GM12891 (cell line): Measurements from ENCODE around the gene TRAPPC14.

Source experiments
- PAX5 ChIP-seq: IDR thresholded peaks from 2 replicates; pipeline ENCODE4 v1.6.1; 2011; ENCODE audit warnings: low read length, moderate library complexity, mild to moderate bottlenecking; ENCODE audit not compliant: insufficient read depth, severe bottlenecking
- POLR2A ChIP-seq: IDR thresholded peaks from 2 replicates; pipeline ENCODE4 v1.6.1; 2011; ENCODE audit warnings: low read depth, low read length, control low read depth
- POLR2AphosphoS5 ChIP-seq: IDR thresholded peaks from 2 replicates; pipeline ENCODE4 v1.6.1; 2011; ENCODE audit warnings: low read depth, low read length, control low read depth
- TAF1 ChIP-seq: IDR thresholded peaks from 2 replicates; pipeline ENCODE4 v1.6.1; 2011; ENCODE audit warnings: low read depth, low read length, control low read depth

- TF ChIP-seq POLR2AphosphoS5 (no peak), TAF1 (no peak), POLR2A (no peak), PAX5 (no peak)
These were observed 50.6 kb downstream of the TRAPPC14 start for GRCh38 chr7:100107890-100108289.
